HCT116 (cell line): Measurements from ENCODE around the gene ADARB1. TPM values are rescaled to one million over a fixed set of nuclear protein-coding genes. Genes with fewer than 3 reads are reported as not detected.

Experiments
- ATAC-seq: fragments of 200-7000 bp; cut with Tn5 transposase; 2 replicates; pipeline ENCODE4 v1.9.1; 2020; ENCODE audit warnings: mild to moderate bottlenecking, moderate library complexity
- BruUV-seq: library from RNA; stranded (reverse); fragments of 400-500 nt; replicated peaks from 2 replicates; lab custom pipeline; 2021; lab: Mats Ljungman, UMichigan
- CTCF ChIA-PET: fragments of 300-600 bp; sonication (Branson Sonifier 250); formaldehyde crosslinking; loops from one replicate; lab custom pipeline; 2021; ENCODE audit warnings: antibody characterized with exemption; lab: Charles Lee
- POLR2A ChIA-PET: fragments of 300-600, 350-600 bp; sonication (Branson Sonifier 250); formaldehyde crosslinking; loops from one replicate; lab custom pipeline; 2021; ENCODE audit warnings: antibody characterized with exemption; lab: Charles Lee
- RAD21 ChIA-PET, 2 experiments: fragments of 300-600 bp; sonication (Branson Sonifier 250); formaldehyde crosslinking; loops; one replicate each; lab custom pipeline; 2023; ENCODE audit warnings: low total read pairs in 2 of 2; ENCODE audit not compliant: uncharacterized antibody in 2 of 2, unreplicated experiment in 2 of 2, low non-redundant PET in 1 of 2; lab: Charles Lee
- DNase-seq: peaks from one replicate; pipeline ENCODE4 v3.0.0-alpha.2; 2010; ENCODE audit warnings: low read depth, low spot score
- H2AFZ ChIP-seq: fragments of 200-600 bp; shearing (Covaris generic), sonication (generic); 2 replicates; pipeline ENCODE4 v1.6.1; 2017; ENCODE audit warnings: low read depth, mixed run types, mixed read lengths, antibody characterized with exemption, low read length; ENCODE audit not compliant: poor library complexity, severe bottlenecking
- H3K27ac ChIP-seq: 2 replicates; pipeline ENCODE4 v1.5.1; 2012; ENCODE audit warnings: low read depth, low read length
- H3K27me3 ChIP-seq: fragments of 200-600 bp; sonication (generic); 2 replicates; pipeline ENCODE4 v1.6.1; 2016; ENCODE audit warnings: mixed run types, low read length, mixed read lengths; ENCODE audit not compliant: insufficient read depth
- H3K36me3 ChIP-seq, 2 experiments: fragments of 200-500 bp in 1 of 2; fragments of 200-600 bp in 1 of 2; sonication (Bioruptor generic) in 1 of 2; sonication (generic) in 1 of 2; 2 replicates each; pipeline versions ENCODE4 v1.5.1 to v1.6.1; 2014 to 2016; ENCODE audit warnings: low read length in 2 of 2, inconsistent platforms in 1 of 2, mixed read lengths in 1 of 2, mixed run types in 1 of 2; ENCODE audit not compliant: insufficient read depth in 2 of 2, control insufficient read depth in 1 of 2
- H3K4me1 ChIP-seq, 2 experiments: fragments of 200-600 bp in 1 of 2; sonication (generic) in 1 of 2; 2 replicates each; pipeline versions ENCODE4 v1.5.1 to v1.6.1; 2012 to 2017; ENCODE audit warnings: low read length in 2 of 2, inconsistent platforms in 1 of 2, mild to moderate bottlenecking in 1 of 2, mixed read lengths in 1 of 2, mixed run types in 1 of 2, moderate library complexity in 1 of 2; ENCODE audit not compliant: insufficient read depth in 2 of 2, control insufficient read depth in 1 of 2
- H3K4me2 ChIP-seq: fragments of 200-600 bp; sonication (generic); 2 replicates; pipeline ENCODE4 v1.6.1; 2017; ENCODE audit warnings: mixed run types, low read length, mixed read lengths
- H3K4me3 ChIP-seq, 2 experiments: fragments of 200-600 bp in 1 of 2; sonication (generic) in 1 of 2; replicated peaks in 1 of 2; 2 replicates each; pipeline ENCODE4 v1.5.1; 2011 to 2016; ENCODE audit warnings: low read length in 2 of 2, control low read depth in 1 of 2, low read depth in 1 of 2, mild to moderate bottlenecking in 1 of 2, mixed read lengths in 1 of 2, mixed run types in 1 of 2
- H3K79me2 ChIP-seq: fragments of 200-600 bp; sonication (generic); 2 replicates; pipeline ENCODE4 v1.6.1; 2017; ENCODE audit warnings: mild to moderate bottlenecking, mixed run types, low read length, moderate library complexity, mixed read lengths; ENCODE audit not compliant: insufficient read depth
- H3K9ac ChIP-seq: fragments of 200-600 bp; sonication (generic); 2 replicates; pipeline ENCODE4 v1.6.1; 2016; ENCODE audit warnings: low read length, mixed read lengths
- H3K9me2 ChIP-seq: fragments of 200-600 bp; sonication (generic), shearing (Covaris generic); 2 replicates; pipeline ENCODE4 v1.6.1; 2017; ENCODE audit warnings: mixed run types, mild to moderate bottlenecking, moderate library complexity; ENCODE audit not compliant: insufficient read depth
- H3K9me3 ChIP-seq, 2 experiments: fragments of 200-500 bp in 1 of 2; fragments of 200-600 bp in 1 of 2; sonication (Bioruptor generic) in 1 of 2; sonication (generic) in 1 of 2; 2 replicates each; pipeline ENCODE4 v1.6.1; 2014 to 2017; ENCODE audit warnings: low read length in 2 of 2, mixed read lengths in 2 of 2, inconsistent platforms in 1 of 2, low read depth in 1 of 2, mild to moderate bottlenecking in 1 of 2, mixed run types in 1 of 2, moderate library complexity in 1 of 2; ENCODE audit not compliant: control insufficient read depth in 1 of 2, insufficient read depth in 1 of 2
- H4K20me1 ChIP-seq: fragments of 200-600 bp; sonication (generic), shearing (Covaris generic); 2 replicates; pipeline ENCODE4 v1.6.1; 2017; ENCODE audit warnings: mixed run types, mild to moderate bottlenecking, moderate library complexity; ENCODE audit not compliant: insufficient read depth
- ELF1 ChIP-seq: IDR thresholded peaks from 2 replicates; pipeline ENCODE4 v1.6.1; 2012; ENCODE audit warnings: low read depth, borderline replicate concordance
- EZH2 ChIP-seq: fragments of 200-600 bp; sonication (generic); IDR thresholded peaks from 2 replicates; pipeline ENCODE4 v1.6.1; 2017; ENCODE audit warnings: antibody characterized with exemption, mixed run types
- FOSL1 ChIP-seq: IDR thresholded peaks from 2 replicates; pipeline ENCODE4 v1.6.1; 2012; ENCODE audit warnings: low read depth
- POLR2A ChIP-seq: IDR thresholded peaks from 2 replicates; pipeline ENCODE4 v1.7.0; 2011; ENCODE audit warnings: borderline replicate concordance; ENCODE audit not compliant: insufficient read depth, insufficient read length; ENCODE audit errors: extremely low read depth
- REST ChIP-seq: IDR thresholded peaks from 2 replicates; pipeline ENCODE4 v1.6.1; 2012; ENCODE audit warnings: low read depth
- SIN3A ChIP-seq: IDR thresholded peaks from 2 replicates; pipeline ENCODE4 v1.6.1; 2012; ENCODE audit warnings: low read depth
- SRF ChIP-seq: IDR thresholded peaks from 2 replicates; pipeline ENCODE4 v1.6.1; 2012; ENCODE audit warnings: low read depth
- YY1 ChIP-seq: IDR thresholded peaks from 2 replicates; pipeline ENCODE4 v1.6.1; 2011; ENCODE audit warnings: low read length, low read depth, moderate library complexity, mild to moderate bottlenecking; ENCODE audit not compliant: insufficient replicate concordance; ENCODE audit errors: extremely low read depth
- ZNF274 ChIP-seq: fragments of 200-500 bp; sonication (Bioruptor generic); IDR thresholded peaks from 2 replicates; pipeline ENCODE4 v1.6.1; 2014; ENCODE audit warnings: mild to moderate bottlenecking, low read depth, low read length, inconsistent platforms
- intact Hi-C: fragments of 100-400 bp; cut with micrococcal nuclease; formaldehyde crosslinking; loops from 2 replicates; pipeline ENCODE4 v1.10.0; 2022
- total RNA-seq: library from RNA; stranded (reverse); gene quantifications from one replicate; pipeline ENCODE4 v1.2.1, GENCODE V29; 2021; ENCODE audit not compliant: unreplicated experiment
- TF ChIP-seq, protein P1 (sequence below): IDR thresholded peaks from 2 replicates; pipeline ENCODE4 v1.6.1; 2012

Gene ADARB1
- total RNA-seq, 1 experiment from 2014 or later, result 13.5 TPM

- TF ChIP-seq ZNF274, result no peak
- TF ChIP-seq, protein P1, sequence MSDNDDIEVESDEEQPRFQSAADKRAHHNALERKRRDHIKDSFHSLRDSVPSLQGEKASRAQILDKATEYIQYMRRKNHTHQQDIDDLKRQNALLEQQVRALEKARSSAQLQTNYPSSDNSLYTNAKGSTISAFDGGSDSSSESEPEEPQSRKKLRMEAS, result no peak
- no peak for TF ChIP-seq REST
- TF ChIP-seq YY1, result no peak
- no peak for TF ChIP-seq SRF
- TF ChIP-seq SIN3A, result no peak
- no peak for TF ChIP-seq ELF1
- no peak for TF ChIP-seq POLR2A
- no peak for TF ChIP-seq FOSL1
- no peak for TF ChIP-seq EZH2
- TF ChIP-seq, all 23 proteins: peak for 0
- Histone ChIP-seq H3K9me2 (no peaks in the 10 kb centered on the region), H3K9me3 (peaks cover 11 to 12% of the 10 kb centered on the region in 2 experiments; a peak in 2 of 4 replicates), H3K9ac (no peak overlapping the region), H3K27me3 (no peaks in the 10 kb centered on the region), H3K27ac (no peak overlapping the region), H3K79me2 (no peaks in the 10 kb centered on the region), H3K4me2 (no peak overlapping the region), H3K4me3 (no peak overlapping the region), H3K4me1 (no peaks in the 10 kb centered on the region), H3K36me3 (no peaks in the 10 kb centered on the region), H4K20me1 (no peaks in the 10 kb centered on the region), H2AFZ (no peak overlapping the region)
- ATAC-seq, result no peak
- POLR2A ChIA-PET, result no interaction called here
- no TSS peak for BruUV-seq
- CTCF ChIA-PET, result no interaction called here
- RAD21 ChIA-PET, result interaction anchor here in 1 of 2 experiments (0.7 kb wide), 1 partner anchor 14 kb away, joined by 7 read pairs; no protein-coding TSS in a partner anchor
- intact Hi-C loops, result no loop called here
- no peak for DNase-seq
These were observed 24.0 kb upstream of the ADARB1 start for GRCh38 chr21:45050345-45050796.
